Astrocyte (in vitro differentiated cells and primary cell): ENCODE measurements around the gene GPR68. TPM values are rescaled to one million over a fixed set of nuclear protein-coding genes. Genes with fewer than 3 reads are reported as not detected.

ENCODE experiments used
- DNase-seq: peaks from one replicate; pipeline ENCODE4 v3.0.0-alpha.2; 2010; ENCODE audit warnings: low read depth
- FAIRE-seq: peaks from 2 replicates; lab custom pipeline; 2011; peaks lifted over from hg19 to GRCh38; lab: Jason Lieb, UNC
- H2AFZ ChIP-seq: 2 replicates; pipeline ENCODE4 v1.6.0; 2012; ENCODE audit warnings: low read depth, low read length, inconsistent platforms
- H3K27ac ChIP-seq: 2 replicates; pipeline ENCODE4 v1.5.1; 2011; ENCODE audit warnings: low read depth, low read length, inconsistent platforms
- H3K27me3 ChIP-seq: 2 replicates; pipeline ENCODE4 v1.6.0; 2011; ENCODE audit warnings: low read length, inconsistent platforms; ENCODE audit not compliant: insufficient read depth
- H3K36me3 ChIP-seq: 2 replicates; pipeline ENCODE4 v1.5.1; 2011; ENCODE audit warnings: low read length, inconsistent platforms; ENCODE audit not compliant: insufficient read depth
- H3K4me1 ChIP-seq: 2 replicates; pipeline ENCODE4 v1.5.1; 2011; ENCODE audit warnings: low read length, inconsistent platforms; ENCODE audit not compliant: insufficient read depth
- H3K4me2 ChIP-seq: 2 replicates; pipeline ENCODE4 v1.6.0; 2012; ENCODE audit warnings: low read length, inconsistent platforms
- H3K4me3 ChIP-seq: 2 replicates; pipeline ENCODE4 v1.5.1; 2011; ENCODE audit warnings: low read depth, mild to moderate bottlenecking, low read length, inconsistent platforms; ENCODE audit not compliant: insufficient read depth
- H3K79me2 ChIP-seq: 2 replicates; pipeline ENCODE4 v1.6.0; 2012; ENCODE audit warnings: mild to moderate bottlenecking, low read length, inconsistent platforms; ENCODE audit not compliant: insufficient read depth
- H3K9ac ChIP-seq: 2 replicates; pipeline ENCODE4 v1.6.0; 2012; ENCODE audit warnings: mild to moderate bottlenecking, low read length, inconsistent platforms
- H3K9me3 ChIP-seq: 2 replicates; pipeline ENCODE4 v1.5.1; 2012; ENCODE audit warnings: low read depth, mild to moderate bottlenecking, low read length, inconsistent platforms; ENCODE audit not compliant: insufficient read depth
- H4K20me1 ChIP-seq: 2 replicates; pipeline ENCODE4 v1.6.0; 2012; ENCODE audit warnings: low read length, inconsistent platforms; ENCODE audit not compliant: insufficient read depth
- H3K27ac Mint-ChIP-seq: one replicate; pipeline ENCODE4 v1.8.0; 2021; ENCODE audit warnings: mild to moderate bottlenecking, mixed read lengths; ENCODE audit not compliant: unreplicated experiment
- H3K27me3 Mint-ChIP-seq: one replicate; pipeline ENCODE4 v1.8.0; 2021; ENCODE audit warnings: low read depth, mixed read lengths; ENCODE audit not compliant: unreplicated experiment
- H3K36me3 Mint-ChIP-seq: one replicate; pipeline ENCODE4 v1.8.0; 2021; ENCODE audit warnings: low read depth, mixed read lengths; ENCODE audit not compliant: unreplicated experiment
- H3K4me1 Mint-ChIP-seq: one replicate; pipeline ENCODE4 v1.8.0; 2021; ENCODE audit warnings: low read depth, mixed read lengths; ENCODE audit not compliant: unreplicated experiment
- H3K4me3 Mint-ChIP-seq: one replicate; pipeline ENCODE4 v1.8.0; 2021; ENCODE audit warnings: mild to moderate bottlenecking, moderate library complexity, mixed read lengths; ENCODE audit not compliant: unreplicated experiment
- H3K9me3 Mint-ChIP-seq: one replicate; pipeline ENCODE4 v1.8.0; 2021; ENCODE audit warnings: mild to moderate bottlenecking, mixed read lengths; ENCODE audit not compliant: unreplicated experiment
- CTCF ChIP-seq: IDR thresholded peaks from 2 replicates; pipeline ENCODE4 v1.5.1; 2011; ENCODE audit warnings: low read depth, mild to moderate bottlenecking, inconsistent platforms, low read length, moderate library complexity; ENCODE audit not compliant: insufficient read depth
- EZH2 ChIP-seq: IDR thresholded peaks from 2 replicates; pipeline ENCODE4 v1.6.1; 2012; ENCODE audit warnings: mild to moderate bottlenecking, low read length, inconsistent platforms; ENCODE audit not compliant: insufficient read depth
- total RNA-seq: library from RNA; stranded (reverse); gene quantifications from 2 replicates; pipeline ENCODE4 v1.2.1, GENCODE V29; 2021

The GPR68 gene
- total RNA-seq, 1 donor from 2014 or later, result 0.50 TPM

GRCh38 chr14:91214306-91214705 lies 30.2 kb downstream of the GPR68 start:
- Mint-ChIP-seq H3K9me3 (peaks cover 2% of the 10 kb centered on the region), H3K36me3 (peaks cover 27% of the 10 kb centered on the region), H3K4me3 (no peak overlapping the region), H3K27ac (no peak overlapping the region), H3K27me3 (no peaks in the 10 kb centered on the region), H3K4me1 (no peaks in the 10 kb centered on the region)
- FAIRE-seq (no peak), DNase-seq (no peak)
- H3K27ac ChIP-seq, result no peak overlapping the region
- no peak overlapping the region for H3K4me3 ChIP-seq
- H3K36me3 ChIP-seq, result no peaks in the 10 kb centered on the region
- no peaks in the 10 kb centered on the region for H4K20me1 ChIP-seq
- no peak overlapping the region for H3K9ac ChIP-seq
- H3K9me3 ChIP-seq, result no peaks in the 10 kb centered on the region
- TF ChIP-seq EZH2, result no peak
- TF ChIP-seq CTCF, result no peak
- H3K4me1 ChIP-seq, result peaks cover 4% of the 10 kb centered on the region
- H2AFZ ChIP-seq, result no peak overlapping the region
- H3K4me2 ChIP-seq, result no peak overlapping the region
- H3K79me2 ChIP-seq, result no peaks in the 10 kb centered on the region
- no peaks in the 10 kb centered on the region for H3K27me3 ChIP-seq

- Mint-ChIP-seq H3K27me3 (no peaks in the 10 kb centered on the region), H3K4me3 (no peak overlapping the region), H3K9me3 (no peaks in the 10 kb centered on the region), H3K27ac (no peak overlapping the region), H3K4me1 (no peaks in the 10 kb centered on the region), H3K36me3 (peaks cover 16% of the 10 kb centered on the region)
- FAIRE-seq, result no peak
- H3K9me3 ChIP-seq, result no peaks in the 10 kb centered on the region
- H3K4me1 ChIP-seq, result no peaks in the 10 kb centered on the region
- H3K79me2 ChIP-seq, result no peaks in the 10 kb centered on the region
- H2AFZ ChIP-seq, result no peak overlapping the region
- no peaks in the 10 kb centered on the region for H3K27me3 ChIP-seq
- no peak for DNase-seq
- no peak overlapping the region for H3K4me3 ChIP-seq
- TF ChIP-seq EZH2, result no peak
- TF ChIP-seq CTCF, result no peak
- no peak overlapping the region for H3K4me2 ChIP-seq
- no peak overlapping the region for H3K27ac ChIP-seq
- no peaks in the 10 kb centered on the region for H4K20me1 ChIP-seq
- no peaks in the 10 kb centered on the region for H3K36me3 ChIP-seq
- H3K9ac ChIP-seq, result no peak overlapping the region
These were observed 33.5 kb downstream of the GPR68 start for GRCh38 chr14:91211017-91211416.

GRCh38 chr14:91207008-91207407 lies 37.5 kb downstream of the GPR68 start:
- Histone ChIP-seq H3K36me3 (no peaks in the 10 kb centered on the region), H3K9me3 (no peaks in the 10 kb centered on the region), H2AFZ (no peak overlapping the region), H3K79me2 (no peaks in the 10 kb centered on the region), H3K4me3 (no peak overlapping the region), H3K4me2 (no peak overlapping the region), H3K9ac (no peak overlapping the region), H3K27me3 (no peaks in the 10 kb centered on the region), H4K20me1 (no peaks in the 10 kb centered on the region), H3K4me1 (no peaks in the 10 kb centered on the region), H3K27ac (no peak overlapping the region)
- no peak for TF ChIP-seq CTCF
- no peak for TF ChIP-seq EZH2
- no peak for DNase-seq
- H3K4me1 Mint-ChIP-seq, result peaks cover 3% of the 10 kb centered on the region
- no peaks in the 10 kb centered on the region for H3K27me3 Mint-ChIP-seq
- H3K4me3 Mint-ChIP-seq, result no peak overlapping the region
- peaks cover 19% of the 10 kb centered on the region for H3K36me3 Mint-ChIP-seq
- no peak overlapping the region for H3K27ac Mint-ChIP-seq
- H3K9me3 Mint-ChIP-seq, result no peaks in the 10 kb centered on the region
- FAIRE-seq, result no peak
